ENCODE data around the gene ASIC4. TPM values are rescaled to one million over a fixed set of nuclear protein-coding genes. Genes with fewer than 3 reads are reported as not detected.

ASIC4 gene
- polyA plus RNA-seq, 1 donor (not counting 4 experiments of a cell fraction or from before 2014, with no cell fraction given) = not detected

- FAIRE-seq = no peak
- peaks cover 65% of the 10 kb centered on the region for H3K27me3 ChIP-seq (ENCODE audit: control insufficient read depth, extremely low read depth, insufficient read depth, low read length)
Measured at GRCh38 chr2:219515874-219516629, 1.8 kb downstream of the ASIC4 start.

DNA sequence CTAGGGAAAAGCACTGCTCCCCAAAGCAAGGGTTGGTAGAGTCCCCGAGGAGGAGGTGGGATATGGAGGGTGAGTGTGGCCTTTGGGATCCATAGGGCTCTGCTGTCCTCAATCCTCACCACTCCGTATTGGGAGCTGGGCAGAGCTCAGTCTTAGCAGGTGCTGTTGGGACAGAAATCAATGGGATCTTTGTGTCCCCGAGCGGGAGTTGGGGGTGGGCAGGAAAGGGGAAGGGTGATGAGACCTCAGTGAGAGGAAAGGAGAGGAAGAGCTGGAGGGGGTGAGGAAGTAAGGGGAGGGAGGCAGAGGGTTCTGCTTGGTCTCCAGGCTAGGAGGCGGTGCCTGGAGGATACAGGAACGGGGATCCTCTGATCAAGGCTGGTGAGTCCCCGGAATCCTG lies 2.6 kb downstream of the ASIC4 start:
- no peak for DNase-seq (ENCODE audit: low read depth, low spot score)
- H2AFZ ChIP-seq (ENCODE audit: control insufficient read depth, low read length) = no peak overlapping the region
- no peak overlapping the region for H3K4me3 ChIP-seq (ENCODE audit: control insufficient read depth in 2 of 3, extremely low read depth in 1 of 3, insufficient read depth in 2 of 3, low read depth in 1 of 3, low read length in 3 of 3)
- no peak overlapping the region for H3K4me2 ChIP-seq (ENCODE audit: control insufficient read depth, extremely low read depth, insufficient read depth, low read depth, low read length)
- H3K4me1 ChIP-seq (ENCODE audit: control insufficient read depth, extremely low read depth, insufficient read depth, low read length) = peaks cover 2% of the 10 kb centered on the region
- H3K27me3 ChIP-seq (ENCODE audit: control insufficient read depth, extremely low read depth, insufficient read depth, low read length) = peaks cover 63% of the 10 kb centered on the region
- dilution Hi-C loops (cut with MboI; ENCODE audit: extremely low pct_ligation_motif_present, low sequenced_read_pairs) = no loop called here
- no peaks in the 10 kb centered on the region for H3K9me1 ChIP-seq (ENCODE audit: control insufficient read depth, extremely low read depth, insufficient read depth, low read length)
- no peak for FAIRE-seq
- no peaks in the 10 kb centered on the region for H3K9me3 ChIP-seq (ENCODE audit: control insufficient read depth, low read depth, low read length)
- H3K79me2 ChIP-seq (ENCODE audit: control insufficient read depth, insufficient read depth, low read length) = no peaks in the 10 kb centered on the region
- H3K36me3 ChIP-seq (ENCODE audit: control insufficient read depth in 2 of 2, extremely low read depth in 1 of 2, insufficient read depth in 2 of 2, low read length in 2 of 2) = no peaks in the 10 kb centered on the region
- no peaks in the 10 kb centered on the region for H4K20me1 ChIP-seq (ENCODE audit: control insufficient read depth, extremely low read depth, insufficient read depth, low read length)
- no peak overlapping the region for H3K9ac ChIP-seq (ENCODE audit: control insufficient read depth, extremely low read depth, insufficient read depth, low read length)
- no peak for TF ChIP-seq EZH2 (IDR thresholded peaks at IDR 0.05; ENCODE audit: low read length)
- TF ChIP-seq, protein P1, sequence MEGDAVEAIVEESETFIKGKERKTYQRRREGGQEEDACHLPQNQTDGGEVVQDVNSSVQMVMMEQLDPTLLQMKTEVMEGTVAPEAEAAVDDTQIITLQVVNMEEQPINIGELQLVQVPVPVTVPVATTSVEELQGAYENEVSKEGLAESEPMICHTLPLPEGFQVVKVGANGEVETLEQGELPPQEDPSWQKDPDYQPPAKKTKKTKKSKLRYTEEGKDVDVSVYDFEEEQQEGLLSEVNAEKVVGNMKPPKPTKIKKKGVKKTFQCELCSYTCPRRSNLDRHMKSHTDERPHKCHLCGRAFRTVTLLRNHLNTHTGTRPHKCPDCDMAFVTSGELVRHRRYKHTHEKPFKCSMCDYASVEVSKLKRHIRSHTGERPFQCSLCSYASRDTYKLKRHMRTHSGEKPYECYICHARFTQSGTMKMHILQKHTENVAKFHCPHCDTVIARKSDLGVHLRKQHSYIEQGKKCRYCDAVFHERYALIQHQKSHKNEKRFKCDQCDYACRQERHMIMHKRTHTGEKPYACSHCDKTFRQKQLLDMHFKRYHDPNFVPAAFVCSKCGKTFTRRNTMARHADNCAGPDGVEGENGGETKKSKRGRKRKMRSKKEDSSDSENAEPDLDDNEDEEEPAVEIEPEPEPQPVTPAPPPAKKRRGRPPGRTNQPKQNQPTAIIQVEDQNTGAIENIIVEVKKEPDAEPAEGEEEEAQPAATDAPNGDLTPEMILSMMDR (optimal IDR thresholded peaks at IDR 0.05 in 1 of 3, IDR thresholded peaks at IDR 0.05 in 1 of 3, conservative IDR thresholded peaks at IDR 0.05 in 1 of 3; ENCODE audit: extremely low read depth in 1 of 3, insufficient read depth in 2 of 3, low read length in 3 of 3) = no peak
- no peak overlapping the region for H3K27ac ChIP-seq (ENCODE audit: control insufficient read depth, insufficient read depth, low read length)

More at GRCh38 chr2:219515874-219516629, 1.8 kb downstream of the ASIC4 start:
- Histone ChIP-seq H3K4me1 (ENCODE audit: control insufficient read depth, extremely low read depth, insufficient read depth, low read length) (no peaks in the 10 kb centered on the region), H3K79me2 (ENCODE audit: control insufficient read depth, insufficient read depth, low read length) (no peaks in the 10 kb centered on the region), H3K36me3 (ENCODE audit: control insufficient read depth in 2 of 2, extremely low read depth in 1 of 2, insufficient read depth in 2 of 2, low read length in 2 of 2) (no peaks in the 10 kb centered on the region), H3K4me2 (ENCODE audit: control insufficient read depth, extremely low read depth, insufficient read depth, low read depth, low read length) (no peak overlapping the region), H2AFZ (ENCODE audit: control insufficient read depth, low read length) (no peak overlapping the region), H3K9ac (ENCODE audit: control insufficient read depth, extremely low read depth, insufficient read depth, low read length) (no peak overlapping the region), H3K27ac (ENCODE audit: control insufficient read depth, insufficient read depth, low read length) (no peak overlapping the region), H3K9me3 (ENCODE audit: control insufficient read depth, low read depth, low read length) (no peaks in the 10 kb centered on the region), H3K9me1 (ENCODE audit: control insufficient read depth, extremely low read depth, insufficient read depth, low read length) (no peaks in the 10 kb centered on the region), H4K20me1 (ENCODE audit: control insufficient read depth, extremely low read depth, insufficient read depth, low read length) (no peaks in the 10 kb centered on the region), H3K4me3 (ENCODE audit: control insufficient read depth in 2 of 3, extremely low read depth in 1 of 3, insufficient read depth in 2 of 3, low read depth in 1 of 3, low read length in 3 of 3) (no peak overlapping the region)
- TF ChIP-seq, protein P1 (optimal IDR thresholded peaks at IDR 0.05 in 1 of 3, IDR thresholded peaks at IDR 0.05 in 1 of 3, conservative IDR thresholded peaks at IDR 0.05 in 1 of 3; ENCODE audit: extremely low read depth in 1 of 3, insufficient read depth in 2 of 3, low read length in 3 of 3) = peak in 1 of 3 experiments; percentile 0
- TF ChIP-seq EZH2 (IDR thresholded peaks at IDR 0.05; ENCODE audit: low read length) = no peak
- dilution Hi-C loops (cut with MboI; ENCODE audit: extremely low pct_ligation_motif_present, low sequenced_read_pairs) = no loop called here
- DNase-seq (ENCODE audit: low read depth, low spot score) = no peak
